ENCODE results near the gene PI4KA. TPM values are rescaled to one million over a fixed set of nuclear protein-coding genes. Genes with fewer than 3 reads are reported as not detected.

Gene PI4KA
- total RNA-seq, 4 donors from 2014 or later: 85.0 to 127 (median 101) TPM

DNA sequence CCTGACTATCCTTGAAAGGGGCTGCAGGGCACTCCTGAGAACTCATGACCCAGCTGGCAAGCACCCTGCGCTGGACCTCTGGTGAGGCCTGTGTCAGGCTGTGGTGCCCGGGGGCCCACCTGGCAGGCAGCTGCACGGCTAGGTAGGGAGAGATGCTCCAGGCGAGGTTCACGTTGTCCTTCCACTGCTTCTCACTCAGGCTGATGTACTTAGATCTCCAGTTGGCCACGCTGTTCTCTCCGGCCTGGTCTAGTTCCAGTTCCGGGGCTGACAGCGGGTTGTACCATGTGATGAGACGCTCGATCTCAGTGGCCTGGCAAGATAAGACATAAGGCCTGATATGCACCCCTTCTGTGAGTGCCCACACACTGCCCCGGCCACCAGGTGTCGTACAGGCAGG lies 129.4 kb downstream of the PI4KA start:
- Histone ChIP-seq H3K27ac (no peak overlapping the region), H3K4me1 (no peaks in the 10 kb centered on the region), H3K9me3 (no peaks in the 10 kb centered on the region), H3K27me3 (no peaks in the 10 kb centered on the region), H3K4me3 (replicated peaks in 1 of 3) (no peak overlapping the region), H3K36me3 (peaks cover 33 to 36% of the 10 kb centered on the region in 2 donors)
- 91 to 94% methylated on average over 8 to 12 of the region's 13 CpGs for WGBS, 2 donors
- no peak for DNase-seq
- TF ChIP-seq, protein P1, sequence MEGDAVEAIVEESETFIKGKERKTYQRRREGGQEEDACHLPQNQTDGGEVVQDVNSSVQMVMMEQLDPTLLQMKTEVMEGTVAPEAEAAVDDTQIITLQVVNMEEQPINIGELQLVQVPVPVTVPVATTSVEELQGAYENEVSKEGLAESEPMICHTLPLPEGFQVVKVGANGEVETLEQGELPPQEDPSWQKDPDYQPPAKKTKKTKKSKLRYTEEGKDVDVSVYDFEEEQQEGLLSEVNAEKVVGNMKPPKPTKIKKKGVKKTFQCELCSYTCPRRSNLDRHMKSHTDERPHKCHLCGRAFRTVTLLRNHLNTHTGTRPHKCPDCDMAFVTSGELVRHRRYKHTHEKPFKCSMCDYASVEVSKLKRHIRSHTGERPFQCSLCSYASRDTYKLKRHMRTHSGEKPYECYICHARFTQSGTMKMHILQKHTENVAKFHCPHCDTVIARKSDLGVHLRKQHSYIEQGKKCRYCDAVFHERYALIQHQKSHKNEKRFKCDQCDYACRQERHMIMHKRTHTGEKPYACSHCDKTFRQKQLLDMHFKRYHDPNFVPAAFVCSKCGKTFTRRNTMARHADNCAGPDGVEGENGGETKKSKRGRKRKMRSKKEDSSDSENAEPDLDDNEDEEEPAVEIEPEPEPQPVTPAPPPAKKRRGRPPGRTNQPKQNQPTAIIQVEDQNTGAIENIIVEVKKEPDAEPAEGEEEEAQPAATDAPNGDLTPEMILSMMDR (IDR thresholded peaks at IDR 0.05): no peak
- no peak for TF ChIP-seq POLR2A (IDR thresholded peaks at IDR 0.05)
- intact Hi-C loops (cut with DNase I): no loop called here

GRCh38 chr22:20728523-20729190 lies 130.0 kb downstream of the PI4KA start:
- WGBS, 2 donors: 90 to 95% methylated on average over 3 to 9 of the region's 10 CpGs
- DNase-seq: no peak
- H3K9me3 ChIP-seq: no peaks in the 10 kb centered on the region
- intact Hi-C loops (cut with DNase I): no loop called here
- no peak for TF ChIP-seq POLR2A (IDR thresholded peaks at IDR 0.05)
- TF ChIP-seq, protein P1 (IDR thresholded peaks at IDR 0.05): no peak
- no peak overlapping the region for H3K4me3 ChIP-seq (replicated peaks in 1 of 3)
- H3K36me3 ChIP-seq: peaks cover 33 to 36% of the 10 kb centered on the region in 2 donors
- H3K4me1 ChIP-seq: no peaks in the 10 kb centered on the region
- H3K27me3 ChIP-seq: no peaks in the 10 kb centered on the region
- H3K27ac ChIP-seq: no peak overlapping the region

GRCh38 chr22:20727118-20728015 lies 131.2 kb downstream of the PI4KA start:
- Histone ChIP-seq H3K9me3 (no peaks in the 10 kb centered on the region), H3K27ac (no peak overlapping the region), H3K36me3 (peaks cover 33 to 36% of the 10 kb centered on the region in 2 donors), H3K4me1 (no peaks in the 10 kb centered on the region), H3K4me3 (replicated peaks in 1 of 3) (no peak overlapping the region), H3K27me3 (no peaks in the 10 kb centered on the region)
- no peak for DNase-seq
- intact Hi-C loops (cut with DNase I): no loop called here
- TF ChIP-seq, protein P1 (IDR thresholded peaks at IDR 0.05): no peak
- no peak for TF ChIP-seq POLR2A (IDR thresholded peaks at IDR 0.05)
- 91 to 92% methylated on average over 29 of the region's 29 CpGs for WGBS, 2 donors

- Histone ChIP-seq H3K9me3 (no peaks in the 10 kb centered on the region), H3K4me1 (no peaks in the 10 kb centered on the region), H3K36me3 (peaks cover 33 to 36% of the 10 kb centered on the region in 2 donors), H3K27ac (no peak overlapping the region), H3K27me3 (no peaks in the 10 kb centered on the region), H3K4me3 (replicated peaks in 1 of 3) (no peak overlapping the region)
- 86 to 89% methylated on average over 11 of the region's 11 CpGs for WGBS, 2 donors
- intact Hi-C loops (cut with DNase I): no loop called here
- TF ChIP-seq, protein P1 (IDR thresholded peaks at IDR 0.05): no peak
- TF ChIP-seq POLR2A (IDR thresholded peaks at IDR 0.05): no peak
- DNase-seq: no peak
These were observed 132.5 kb downstream of the PI4KA start for GRCh38 chr22:20725987-20726558.
